Calu3 (cell line): ENCODE data around the gene GET4. TPM values are rescaled to one million over a fixed set of nuclear protein-coding genes. Genes with fewer than 3 reads are reported as not detected.

Experiments
- BruUV-seq: library from RNA; stranded (reverse); fragments of 400-500 nt; replicated peaks from 2 replicates; lab custom pipeline; 2021; lab: Mats Ljungman, UMichigan
- CTCF ChIA-PET: fragments of 300-600 bp; sonication (Branson Sonifier 250); formaldehyde crosslinking; loops from one replicate; lab custom pipeline; 2022; ENCODE audit warnings: antibody characterized with exemption; lab: Charles Lee
- DNase-seq: peaks from one replicate; pipeline ENCODE4 v3.0.0; 2022
- H3K27ac Mint-ChIP-seq: one replicate; pipeline ENCODE4 v1.8.0; 2022; ENCODE audit warnings: mixed read lengths; ENCODE audit not compliant: unreplicated experiment
- H3K27me3 Mint-ChIP-seq: one replicate; pipeline ENCODE4 v1.8.0; 2022; ENCODE audit warnings: mixed read lengths; ENCODE audit not compliant: unreplicated experiment
- H3K36me3 Mint-ChIP-seq: one replicate; pipeline ENCODE4 v1.8.0; 2022; ENCODE audit warnings: mild to moderate bottlenecking, moderate library complexity, mixed read lengths; ENCODE audit not compliant: insufficient read depth, unreplicated experiment
- H3K4me1 Mint-ChIP-seq: one replicate; pipeline ENCODE4 v1.8.0; 2022; ENCODE audit warnings: mild to moderate bottlenecking, low read depth, mixed read lengths; ENCODE audit not compliant: unreplicated experiment
- H3K4me3 Mint-ChIP-seq: one replicate; pipeline ENCODE4 v1.8.0; 2022; ENCODE audit warnings: mild to moderate bottlenecking, low read depth, moderate library complexity, mixed read lengths; ENCODE audit not compliant: unreplicated experiment
- H3K9me3 Mint-ChIP-seq: one replicate; pipeline ENCODE4 v1.8.0; 2022; ENCODE audit warnings: low read depth, mixed read lengths; ENCODE audit not compliant: unreplicated experiment
- CTCF ChIP-seq: fragments of 200-600 bp; IDR thresholded peaks from one replicate; pipeline ENCODE4 v1.8.0; 2022; ENCODE audit warnings: antibody characterized with exemption; ENCODE audit not compliant: unreplicated experiment
- intact Hi-C: fragments of 100-400 bp; cut with micrococcal nuclease; formaldehyde crosslinking; loops from one replicate; pipeline ENCODE4 v1.10.0; 2022; ENCODE audit not compliant: unreplicated experiment
- total RNA-seq: library from RNA; stranded (reverse); gene quantifications from 2 replicates; pipeline ENCODE4 v1.2.3, GENCODE V29; 2022

The GET4 gene
- total RNA-seq, 1 experiment from 2014 or later: 145 TPM

GRCh38 chr7:936386-937054 lies 60.2 kb downstream of the GET4 start:
- intact Hi-C loops: no loop called here
- Mint-ChIP-seq H3K9me3 (peaks cover 10% of the 10 kb centered on the region), H3K4me3 (peak overlapping the region; percentile 62), H3K36me3 (peaks cover 83% of the 10 kb centered on the region), H3K27ac (peak overlapping the region; percentile 96), H3K4me1 (peaks cover 41% of the 10 kb centered on the region), H3K27me3 (no peaks in the 10 kb centered on the region)
- peak; percentile 81 for DNase-seq
- BruUV-seq: no TSS peak
- CTCF ChIA-PET: no interaction called here
- TF ChIP-seq CTCF: no peak

- TSS peak; percentile 19 for BruUV-seq
- H3K27me3 Mint-ChIP-seq: no peaks in the 10 kb centered on the region
- peak overlapping the region; percentile 76 for H3K27ac Mint-ChIP-seq
- peaks cover 14% of the 10 kb centered on the region for H3K9me3 Mint-ChIP-seq
- H3K4me1 Mint-ChIP-seq: peaks cover 44% of the 10 kb centered on the region
- intact Hi-C loops: no loop called here
- H3K36me3 Mint-ChIP-seq: peaks cover 73% of the 10 kb centered on the region
- no peak for DNase-seq
- no peak for TF ChIP-seq CTCF
- peak overlapping the region; percentile 37 for H3K4me3 Mint-ChIP-seq
- CTCF ChIA-PET: no interaction called here
Measured at GRCh38 chr7:937856-938484, 61.6 kb downstream of the GET4 start.

- intact Hi-C loops: no loop called here
- DNase-seq: no peak
- peaks cover 44% of the 10 kb centered on the region for H3K4me1 Mint-ChIP-seq
- no peaks in the 10 kb centered on the region for H3K27me3 Mint-ChIP-seq
- CTCF ChIA-PET: interaction anchor here (0.5 kb wide), 2 partner anchors 37 to 62 kb away, joined by 3 to 8 read pairs; partner anchors contain the start of gene GET4
- peaks cover 72% of the 10 kb centered on the region for H3K36me3 Mint-ChIP-seq
- TF ChIP-seq CTCF: no peak
- no TSS peak for BruUV-seq
- H3K27ac Mint-ChIP-seq: peak overlapping the region; percentile 76
- H3K4me3 Mint-ChIP-seq: peak overlapping the region; percentile 37
- peaks cover 14% of the 10 kb centered on the region for H3K9me3 Mint-ChIP-seq
Measured at GRCh38 chr7:938546-939185, 62.3 kb downstream of the GET4 start.

GRCh38 chr7:939843-940242 lies 63.5 kb downstream of the GET4 start:
- intact Hi-C loops: no loop called here
- peaks cover 70% of the 10 kb centered on the region for H3K36me3 Mint-ChIP-seq
- H3K27ac Mint-ChIP-seq: peak overlapping the region; percentile 56
- no peak overlapping the region for H3K4me3 Mint-ChIP-seq
- no peaks in the 10 kb centered on the region for H3K27me3 Mint-ChIP-seq
- TF ChIP-seq CTCF: no peak
- peaks cover 14% of the 10 kb centered on the region for H3K9me3 Mint-ChIP-seq
- BruUV-seq: no TSS peak
- peaks cover 49% of the 10 kb centered on the region for H3K4me1 Mint-ChIP-seq
- CTCF ChIA-PET: interaction anchor here (0.7 to 1.0 kb wide), 2 partner anchors 12 to 18 kb away, joined by 4 to 8 read pairs; no protein-coding TSS in a partner anchor
- no peak for DNase-seq
